Liver (tissue), 9 donors: ENCODE results near the gene PCNP. TPM values are rescaled to one million over a fixed set of nuclear protein-coding genes. Genes with fewer than 3 reads are reported as not detected.
"Not testable (repeated sequence)": the region's sequence is repeated elsewhere in the genome, so short reads cannot be mapped to it uniquely, and the experiment has no call there.

Experiments
- DNase-seq: peaks from one replicate; pipeline ENCODE4 v3.0.0-alpha.2; 2017; ENCODE audit warnings: low spot score
- H3K27ac ChIP-seq, 2 donors: one replicate each; pipeline ENCODE4 v1.7.0; 2013; ENCODE audit warnings: inconsistent platforms in 2 of 2, low read length in 2 of 2, control low read depth in 1 of 2, low read depth in 1 of 2, mild to moderate bottlenecking in 1 of 2
- H3K27me3 ChIP-seq, 4 donors: one replicate each; pipeline versions ENCODE4 v1.6.1 to v1.7.0; 2013; ENCODE audit warnings: low read length in 3 of 4, inconsistent platforms in 1 of 4, mild to moderate bottlenecking in 1 of 4, moderate library complexity in 1 of 4; ENCODE audit not compliant: control insufficient read depth in 4 of 4, insufficient read depth in 4 of 4
- H3K36me3 ChIP-seq, 4 donors: one replicate each; pipeline versions ENCODE4 v1.6.1 to v1.7.0; 2013; ENCODE audit warnings: low read length in 3 of 4, mild to moderate bottlenecking in 3 of 4, low read depth in 1 of 4, moderate library complexity in 1 of 4; ENCODE audit not compliant: control insufficient read depth in 4 of 4, insufficient read depth in 3 of 4
- H3K4me1 ChIP-seq, 4 donors: one replicate each; pipeline versions ENCODE4 v1.6.1 to v1.7.0; 2013; ENCODE audit warnings: low read length in 3 of 4, mild to moderate bottlenecking in 3 of 4, moderate library complexity in 1 of 4; ENCODE audit not compliant: control insufficient read depth in 4 of 4, insufficient read depth in 4 of 4
- H3K4me3 ChIP-seq, 3 donors: one replicate each; pipeline versions ENCODE4 v1.6.1 to v1.7.0; 2013; ENCODE audit warnings: low read length in 3 of 3, control low read depth in 1 of 3, low read depth in 1 of 3, mild to moderate bottlenecking in 1 of 3
- H3K9ac ChIP-seq, 2 donors: one replicate each; pipeline ENCODE4 v1.7.0; 2013; ENCODE audit warnings: low read length in 2 of 2, mild to moderate bottlenecking in 2 of 2, moderate library complexity in 2 of 2, control low read depth in 1 of 2, low read depth in 1 of 2
- H3K9me3 ChIP-seq, 4 donors: one replicate each; pipeline versions ENCODE4 v1.6.1 to v1.7.0; 2013; ENCODE audit warnings: low read length in 3 of 4; ENCODE audit not compliant: control insufficient read depth in 4 of 4
- ATF3 ChIP-seq: IDR thresholded peaks from 2 replicates; pipeline ENCODE4 v1.6.1; 2016; ENCODE audit warnings: antibody characterized with exemption
- EGR1 ChIP-seq, 2 donors: IDR thresholded peaks; 2 replicates each; pipeline ENCODE4 v1.6.1; 2016 to 2018; ENCODE audit warnings: antibody characterized with exemption in 2 of 2, low read depth in 2 of 2
- FOXA1 ChIP-seq: IDR thresholded peaks from 2 replicates; pipeline ENCODE4 v1.6.1; 2016; ENCODE audit warnings: antibody characterized with exemption
- FOXA2 ChIP-seq: IDR thresholded peaks from 2 replicates; pipeline ENCODE4 v1.6.1; 2016; ENCODE audit warnings: antibody characterized with exemption
- GABPA ChIP-seq, 2 donors: IDR thresholded peaks in 1 of 2; conservative IDR thresholded peaks in 1 of 2; 2 replicates each; pipeline ENCODE4 v1.6.1; 2016; ENCODE audit warnings: antibody characterized with exemption in 2 of 2, mild to moderate bottlenecking in 1 of 2, moderate library complexity in 1 of 2
- HNF4A ChIP-seq, 2 donors: conservative IDR thresholded peaks; 2 replicates each; pipeline ENCODE4 v1.6.1; 2016; ENCODE audit warnings: antibody characterized with exemption in 2 of 2, mild to moderate bottlenecking in 2 of 2
- HNF4G ChIP-seq: IDR thresholded peaks from 2 replicates; pipeline ENCODE4 v1.6.1; 2016; ENCODE audit warnings: antibody characterized with exemption
- JUND ChIP-seq, 2 donors: IDR thresholded peaks; 2 replicates each; pipeline ENCODE4 v1.6.1; 2016; ENCODE audit warnings: antibody characterized with exemption in 2 of 2
- MAX ChIP-seq: IDR thresholded peaks from 2 replicates; pipeline ENCODE4 v1.6.1; 2016; ENCODE audit warnings: antibody characterized with exemption
- NR2F2 ChIP-seq: IDR thresholded peaks from 2 replicates; pipeline ENCODE4 v1.6.1; 2016; ENCODE audit warnings: antibody characterized with exemption
- RAD21 ChIP-seq, 2 donors: IDR thresholded peaks; 2 replicates each; pipeline ENCODE4 v1.6.1; 2016; ENCODE audit warnings: antibody characterized with exemption in 2 of 2, mild to moderate bottlenecking in 2 of 2
- RXRA ChIP-seq, 2 donors: IDR thresholded peaks; 2 replicates each; pipeline ENCODE4 v1.6.1; 2017 to 2018; ENCODE audit warnings: antibody characterized with exemption in 2 of 2, mild to moderate bottlenecking in 1 of 2
- SP1 ChIP-seq: IDR thresholded peaks from 2 replicates; pipeline ENCODE4 v1.6.1; 2018; ENCODE audit warnings: antibody characterized with exemption, mild to moderate bottlenecking
- TAF1 ChIP-seq: conservative IDR thresholded peaks from 2 replicates; pipeline ENCODE4 v1.6.1; 2016; ENCODE audit warnings: antibody characterized with exemption, mild to moderate bottlenecking
- YY1 ChIP-seq: IDR thresholded peaks from 2 replicates; pipeline ENCODE4 v1.6.1; 2016; ENCODE audit warnings: antibody characterized with exemption, mild to moderate bottlenecking
- WGBS: extraction: QIAGEN DNeasy Blood & Tissue Kit; methylation state at CpG from one replicate; pipeline ENCODE4 v1.1.7; 2013; 5-methylcytosine and 5-hydroxymethylcytosine counted together
- polyA plus RNA-seq, 2 donors: library from polyadenylated mRNA; stranded (reverse) in 1 of 2; unstranded in 1 of 2; fragments of 200-250 nt in 1 of 2; fragments of >200 nt in 1 of 2; fragmentation: Nextera tagmentation in 1 of 2; extraction: Ambion mirVana in 1 of 2; gene quantifications; one replicate each; pipeline versions ENCODE4 v1.2.1 to v1.2.3, GENCODE V29; 2013 to 2015
- total RNA-seq, 2 donors: library from RNA; depleted of rRNA; stranded (reverse); fragments of >200 nt; gene quantifications; one replicate each; pipeline ENCODE4 v1.2.3, GENCODE V29; 2014
- TF ChIP-seq, protein P1 (sequence below): fragments of 150-350 bp; IDR thresholded peaks from 2 replicates; pipeline ENCODE4 v1.5.1; 2017; ENCODE audit warnings: improper control_type of control experiment, low read depth, low read length; ENCODE audit not compliant: missing input control
- TF ChIP-seq, protein P2 (sequence below): IDR thresholded peaks from 2 replicates; pipeline ENCODE4 v1.6.1; 2016; ENCODE audit warnings: antibody characterized with exemption, mild to moderate bottlenecking
- donor health status: healthy.
- donor health status: healthy.
- donor health status: healthy.
- donor health status: healthy.
- donor health status: healthy.

PCNP gene
- total and polyA plus RNA-seq, 4 donors = 28.2 to 59.3 (median 34.5) TPM

GRCh38 chr3:101548527-101549105, 25.4 kb upstream of the PCNP start:
- Histone ChIP-seq H3K9ac (no peak overlapping the region), H3K27ac (no peak overlapping the region), H3K4me3 (no peak overlapping the region), H3K4me1 (no peaks in the 10 kb centered on the region), H3K9me3 (no peaks in the 10 kb centered on the region), H3K27me3 (no peaks in the 10 kb centered on the region), H3K36me3 (no peaks in the 10 kb centered on the region)
- DNase-seq = no peak
- TF ChIP-seq FOXA2 (no peak), HNF4A (conservative IDR thresholded peaks at IDR 0.05) (peak; percentile 12 to 39)
- 68% methylated on average over 2 of the region's 2 CpGs for WGBS

GRCh38 chr3:101549473-101549872, 24.5 kb upstream of the PCNP start:
- no peak overlapping the region for H3K4me3 ChIP-seq
- H3K9me3 ChIP-seq = no peaks in the 10 kb centered on the region
- no peaks in the 10 kb centered on the region for H3K4me1 ChIP-seq
- 72% methylated on average over 1 of the region's 1 CpG for WGBS
- DNase-seq = no peak
- H3K27ac ChIP-seq = no peak overlapping the region
- TF ChIP-seq, protein P1, sequence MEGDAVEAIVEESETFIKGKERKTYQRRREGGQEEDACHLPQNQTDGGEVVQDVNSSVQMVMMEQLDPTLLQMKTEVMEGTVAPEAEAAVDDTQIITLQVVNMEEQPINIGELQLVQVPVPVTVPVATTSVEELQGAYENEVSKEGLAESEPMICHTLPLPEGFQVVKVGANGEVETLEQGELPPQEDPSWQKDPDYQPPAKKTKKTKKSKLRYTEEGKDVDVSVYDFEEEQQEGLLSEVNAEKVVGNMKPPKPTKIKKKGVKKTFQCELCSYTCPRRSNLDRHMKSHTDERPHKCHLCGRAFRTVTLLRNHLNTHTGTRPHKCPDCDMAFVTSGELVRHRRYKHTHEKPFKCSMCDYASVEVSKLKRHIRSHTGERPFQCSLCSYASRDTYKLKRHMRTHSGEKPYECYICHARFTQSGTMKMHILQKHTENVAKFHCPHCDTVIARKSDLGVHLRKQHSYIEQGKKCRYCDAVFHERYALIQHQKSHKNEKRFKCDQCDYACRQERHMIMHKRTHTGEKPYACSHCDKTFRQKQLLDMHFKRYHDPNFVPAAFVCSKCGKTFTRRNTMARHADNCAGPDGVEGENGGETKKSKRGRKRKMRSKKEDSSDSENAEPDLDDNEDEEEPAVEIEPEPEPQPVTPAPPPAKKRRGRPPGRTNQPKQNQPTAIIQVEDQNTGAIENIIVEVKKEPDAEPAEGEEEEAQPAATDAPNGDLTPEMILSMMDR = no peak
- TF ChIP-seq TAF1 (no peak), ATF3 (no peak), YY1 (no peak), GABPA (IDR thresholded peaks at IDR 0.05 in 1 of 2, conservative IDR thresholded peaks at IDR 0.05 in 1 of 2) (no peak), RXRA (IDR thresholded peaks at IDR 0.05) (no peak), MAX (no peak), SP1 (no peak), EGR1 (IDR thresholded peaks at IDR 0.05; ENCODE audit: low read depth in 2 of 2) (no peak), RAD21 (IDR thresholded peaks at IDR 0.05) (no peak), HNF4G (no peak), NR2F2 (no peak), FOXA2 (no peak), FOXA1 (no peak), JUND (IDR thresholded peaks at IDR 0.05) (no peak), HNF4A (conservative IDR thresholded peaks at IDR 0.05) (no peak)
- TF ChIP-seq, protein P2, sequence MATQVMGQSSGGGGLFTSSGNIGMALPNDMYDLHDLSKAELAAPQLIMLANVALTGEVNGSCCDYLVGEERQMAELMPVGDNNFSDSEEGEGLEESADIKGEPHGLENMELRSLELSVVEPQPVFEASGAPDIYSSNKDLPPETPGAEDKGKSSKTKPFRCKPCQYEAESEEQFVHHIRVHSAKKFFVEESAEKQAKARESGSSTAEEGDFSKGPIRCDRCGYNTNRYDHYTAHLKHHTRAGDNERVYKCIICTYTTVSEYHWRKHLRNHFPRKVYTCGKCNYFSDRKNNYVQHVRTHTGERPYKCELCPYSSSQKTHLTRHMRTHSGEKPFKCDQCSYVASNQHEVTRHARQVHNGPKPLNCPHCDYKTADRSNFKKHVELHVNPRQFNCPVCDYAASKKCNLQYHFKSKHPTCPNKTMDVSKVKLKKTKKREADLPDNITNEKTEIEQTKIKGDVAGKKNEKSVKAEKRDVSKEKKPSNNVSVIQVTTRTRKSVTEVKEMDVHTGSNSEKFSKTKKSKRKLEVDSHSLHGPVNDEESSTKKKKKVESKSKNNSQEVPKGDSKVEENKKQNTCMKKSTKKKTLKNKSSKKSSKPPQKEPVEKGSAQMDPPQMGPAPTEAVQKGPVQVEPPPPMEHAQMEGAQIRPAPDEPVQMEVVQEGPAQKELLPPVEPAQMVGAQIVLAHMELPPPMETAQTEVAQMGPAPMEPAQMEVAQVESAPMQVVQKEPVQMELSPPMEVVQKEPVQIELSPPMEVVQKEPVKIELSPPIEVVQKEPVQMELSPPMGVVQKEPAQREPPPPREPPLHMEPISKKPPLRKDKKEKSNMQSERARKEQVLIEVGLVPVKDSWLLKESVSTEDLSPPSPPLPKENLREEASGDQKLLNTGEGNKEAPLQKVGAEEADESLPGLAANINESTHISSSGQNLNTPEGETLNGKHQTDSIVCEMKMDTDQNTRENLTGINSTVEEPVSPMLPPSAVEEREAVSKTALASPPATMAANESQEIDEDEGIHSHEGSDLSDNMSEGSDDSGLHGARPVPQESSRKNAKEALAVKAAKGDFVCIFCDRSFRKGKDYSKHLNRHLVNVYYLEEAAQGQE = no peak
- no peaks in the 10 kb centered on the region for H3K27me3 ChIP-seq
- H3K9ac ChIP-seq = no peak overlapping the region
- no peaks in the 10 kb centered on the region for H3K36me3 ChIP-seq

- not testable (repeated sequence) for H3K9ac ChIP-seq, H3K36me3 ChIP-seq, H3K27ac ChIP-seq, DNase-seq, H3K27me3 ChIP-seq, H3K4me1 ChIP-seq, H3K4me3 ChIP-seq, H3K9me3 ChIP-seq
- 95% methylated on average over 50 of the region's 50 CpGs for WGBS
Observed at GRCh38 chr3:101551359-101552081, 22.5 kb upstream of the PCNP start.

DNA sequence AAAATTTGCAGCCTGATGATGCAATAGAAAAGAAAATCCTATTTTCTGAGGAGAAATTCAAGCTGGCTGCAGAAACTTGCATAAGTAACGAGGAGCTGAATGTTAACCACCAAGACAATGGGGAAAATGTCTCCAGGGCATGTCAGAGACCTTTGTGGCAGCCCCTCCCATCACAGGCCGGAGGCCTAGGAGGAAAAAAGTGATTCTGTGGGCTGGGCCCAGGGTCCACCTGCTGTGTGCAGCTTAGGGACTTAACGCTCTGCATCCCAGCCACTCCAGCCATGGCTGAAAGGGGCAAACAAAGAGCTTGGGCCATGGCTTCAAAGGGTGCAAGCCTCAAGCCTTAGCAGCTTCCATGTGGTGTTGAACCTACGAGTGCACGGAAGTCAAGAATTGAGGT, 20.6 kb upstream of the PCNP start:
- WGBS = 86% methylated on average over 5 of the region's 5 CpGs
- not testable (repeated sequence) for H3K4me1 ChIP-seq

More for the DNA sequence above, 20.6 kb upstream of the PCNP start:
- not testable (repeated sequence) for H3K27ac ChIP-seq, H3K36me3 ChIP-seq, H3K9ac ChIP-seq, H3K27me3 ChIP-seq, DNase-seq, H3K9me3 ChIP-seq, H3K4me3 ChIP-seq
